Measurements from ENCODE around the gene TNRC6C.

Gene TNRC6C

DNA sequence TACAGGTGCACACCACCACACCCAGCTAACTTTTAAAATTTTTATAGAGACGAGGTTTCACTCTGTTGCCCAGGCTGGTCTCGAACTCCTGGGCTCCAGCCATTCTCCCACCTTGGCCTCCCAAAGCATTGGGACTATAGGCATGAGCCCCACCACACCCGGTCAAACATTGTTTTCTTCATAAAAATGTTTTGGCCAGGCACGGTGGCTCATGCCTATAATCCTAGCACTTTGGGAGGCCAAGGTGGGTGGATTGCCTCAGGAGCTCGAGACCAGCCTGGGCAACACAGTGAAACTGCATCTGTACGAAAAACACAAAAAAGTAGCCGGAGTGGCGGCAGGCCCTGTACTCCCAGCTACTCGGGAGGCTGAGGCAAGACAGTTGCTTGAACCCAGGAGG lies 157.9 kb downstream of the TNRC6C start:
- DNase-seq = no peak

DNA sequence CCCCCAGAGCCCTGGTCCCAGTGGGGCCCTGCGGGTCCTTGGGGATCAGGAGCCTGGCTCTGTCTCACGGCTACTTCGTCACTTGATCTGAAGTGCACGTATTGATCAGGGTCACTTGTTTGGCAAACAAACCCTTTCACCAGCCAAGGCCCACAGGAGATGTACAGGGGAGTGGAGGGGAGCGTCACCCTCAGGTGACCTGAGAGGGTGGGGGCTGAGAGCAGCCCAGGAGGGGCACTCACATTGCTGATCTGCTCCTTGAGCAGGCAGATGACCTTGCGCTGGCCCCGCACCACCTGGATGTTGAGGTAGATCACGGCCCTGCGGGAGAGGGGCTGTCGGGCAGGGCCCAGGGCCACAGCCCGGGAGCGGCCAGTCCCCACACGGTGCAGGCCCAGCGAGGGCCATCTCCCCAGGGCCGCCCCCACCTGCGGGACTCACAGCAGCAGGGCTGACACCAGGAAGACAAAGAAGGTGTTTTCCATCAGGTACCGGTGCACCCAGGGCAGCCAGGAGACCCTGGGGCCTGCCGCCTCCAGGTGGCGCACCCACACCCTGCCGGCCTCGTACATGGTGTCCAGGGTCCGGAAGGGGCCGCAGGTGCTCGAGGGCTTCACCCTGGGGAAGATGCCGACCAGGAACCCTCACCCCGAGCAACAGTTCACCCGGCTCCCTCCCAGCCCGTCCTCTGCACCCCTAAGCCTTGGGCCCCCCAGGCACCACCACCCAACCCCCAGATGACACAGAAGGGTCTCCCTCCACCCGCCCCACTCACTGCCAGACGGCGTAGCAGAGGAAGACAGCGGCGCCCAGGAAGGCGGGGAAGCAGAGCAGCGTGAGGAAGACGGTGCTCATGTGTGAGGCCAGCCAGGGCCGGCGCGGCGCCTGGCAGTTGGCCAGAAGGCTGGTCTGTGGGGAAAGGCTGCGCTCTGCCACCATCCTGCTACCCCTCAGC lies 158.8 kb downstream of the TNRC6C start:
- DNase-seq = no peak

DNA sequence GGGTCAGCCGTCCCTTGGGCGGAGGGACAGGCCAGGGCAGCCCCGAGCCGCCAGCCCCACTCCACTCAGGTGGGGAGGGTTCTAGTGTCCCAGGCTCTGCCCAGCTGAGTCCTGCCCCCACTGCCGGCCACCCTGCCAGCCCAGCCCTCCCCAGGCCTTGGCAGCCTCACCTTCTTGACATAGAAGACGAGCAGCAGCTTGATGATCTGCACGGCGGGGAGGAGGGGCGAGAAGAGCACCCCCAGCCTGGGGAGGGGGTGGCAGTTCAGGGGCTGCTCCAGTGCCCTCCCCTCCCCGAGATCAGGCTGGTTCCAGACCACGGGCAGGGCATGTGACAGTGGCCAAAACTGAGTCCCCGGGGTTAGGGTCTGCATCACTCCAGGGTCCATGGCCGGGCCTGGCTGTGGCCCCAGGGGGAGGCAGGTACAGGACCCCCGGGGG lies 160.3 kb downstream of the TNRC6C start:
- no peak for DNase-seq

DNA sequence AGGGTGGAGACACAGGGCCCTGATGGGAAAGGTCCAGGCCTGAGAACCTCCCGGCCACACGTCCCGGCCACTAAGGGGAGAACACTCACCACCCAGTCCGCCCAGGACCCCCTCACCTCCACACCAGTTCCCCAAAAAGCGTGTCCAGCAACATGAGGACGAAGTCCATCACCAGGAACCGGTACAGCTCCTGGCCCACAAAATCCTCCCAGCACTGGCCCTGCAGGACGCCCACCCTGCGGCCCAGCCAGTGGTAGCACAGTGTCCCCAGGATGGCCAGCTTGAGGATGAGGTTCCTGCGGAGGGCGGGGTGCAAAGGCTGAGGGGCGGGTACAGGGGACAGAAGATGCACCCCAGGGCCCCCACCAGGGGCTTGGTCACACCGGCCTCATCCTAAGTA lies 162.0 kb downstream of the TNRC6C start:
- no peak for DNase-seq

DNA sequence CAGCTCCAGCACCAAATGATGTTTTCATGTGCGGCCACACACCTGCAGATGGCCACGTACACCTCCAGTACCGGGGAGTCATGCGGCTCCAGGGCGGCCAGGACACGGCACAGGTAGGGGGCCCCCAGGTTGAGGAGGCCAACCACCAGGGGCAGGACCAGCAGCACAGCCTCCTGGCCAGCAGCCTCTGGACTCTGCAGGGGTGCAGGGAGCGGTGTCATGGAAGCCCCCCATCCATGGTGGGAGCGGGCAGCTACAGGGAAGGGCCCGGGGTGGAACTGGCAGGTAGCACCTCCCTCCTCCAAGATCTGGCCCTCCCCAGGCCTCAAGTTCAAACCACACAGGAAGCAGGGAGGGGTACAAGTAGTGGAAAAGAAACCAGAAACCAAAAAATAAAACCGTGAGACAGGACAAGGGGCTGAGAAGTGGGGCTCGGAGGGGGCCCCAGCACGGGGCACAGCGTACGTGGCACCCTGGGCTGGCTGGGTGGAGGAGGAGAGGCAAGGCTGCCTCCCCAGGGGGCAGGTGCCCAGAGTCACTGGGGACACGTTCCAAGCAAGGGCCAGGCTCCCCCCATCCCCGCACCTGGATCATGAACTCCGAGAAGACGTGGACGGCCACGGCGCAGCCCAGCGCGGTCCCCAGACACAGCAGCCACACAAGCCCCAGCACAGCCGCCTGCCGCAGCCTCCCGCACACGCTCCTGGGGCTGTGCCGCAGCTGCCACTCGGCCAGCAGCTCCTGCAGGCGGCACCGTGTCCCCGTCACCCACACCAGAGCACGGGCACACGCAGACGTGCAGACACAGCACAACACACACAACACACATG lies 162.7 kb downstream of the TNRC6C start:
- no peak for DNase-seq

DNA sequence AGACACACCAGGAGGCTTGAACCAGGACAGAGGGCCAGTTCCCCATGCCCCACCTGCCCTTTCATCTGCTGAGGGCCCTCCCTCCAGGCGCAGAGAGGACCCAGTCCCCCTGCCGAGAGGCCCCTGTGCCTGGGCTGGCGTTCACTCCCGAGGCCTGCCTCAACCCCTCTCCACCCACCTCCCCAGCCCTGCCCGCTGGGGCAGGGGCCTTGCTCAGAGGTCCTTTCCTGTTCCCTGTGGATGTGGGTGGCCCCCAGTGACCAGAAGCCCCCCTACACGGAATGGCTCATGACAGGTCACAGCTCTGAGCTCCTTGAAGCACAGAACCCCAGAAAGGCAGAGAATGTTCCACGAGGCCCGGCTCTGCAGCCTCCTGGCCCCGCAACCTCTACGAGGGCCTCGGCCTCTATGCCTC lies 163.3 kb downstream of the TNRC6C start:
- DNase-seq = no peak

DNA sequence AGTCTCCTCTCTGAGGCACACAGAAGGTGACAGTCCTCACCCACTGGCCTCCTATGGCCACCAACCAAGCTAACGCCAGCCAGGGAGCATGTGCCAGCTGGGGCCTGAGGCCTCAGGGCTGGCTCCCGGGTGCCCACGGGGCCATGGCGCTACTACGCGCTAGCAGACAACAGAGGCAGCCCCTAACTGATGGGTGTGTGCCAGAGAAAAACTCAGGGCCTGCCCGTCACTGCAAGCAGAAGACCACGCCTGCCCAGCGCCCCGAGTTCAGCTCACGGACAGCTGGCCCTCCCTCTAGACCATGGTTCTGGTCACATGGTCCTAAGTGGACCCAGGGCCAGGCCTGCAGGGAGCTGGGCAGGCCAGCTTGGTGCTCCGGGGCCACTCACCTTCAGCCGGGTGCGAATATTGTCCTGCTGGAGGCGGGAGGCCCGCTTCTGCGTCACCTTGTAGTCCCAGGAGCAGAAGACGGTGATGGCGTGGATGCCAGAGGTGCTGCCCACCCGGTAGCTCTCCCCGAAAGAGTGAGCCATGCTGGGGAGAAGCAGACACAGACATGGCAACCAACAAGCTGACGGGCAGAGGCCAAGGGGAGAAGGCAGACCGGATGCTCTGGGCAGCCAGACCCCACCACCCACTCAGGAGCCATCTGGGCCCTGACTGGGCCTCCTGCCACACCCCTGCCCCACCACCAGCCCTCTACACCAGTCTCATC lies 163.9 kb downstream of the TNRC6C start:
- no peak for DNase-seq

DNA sequence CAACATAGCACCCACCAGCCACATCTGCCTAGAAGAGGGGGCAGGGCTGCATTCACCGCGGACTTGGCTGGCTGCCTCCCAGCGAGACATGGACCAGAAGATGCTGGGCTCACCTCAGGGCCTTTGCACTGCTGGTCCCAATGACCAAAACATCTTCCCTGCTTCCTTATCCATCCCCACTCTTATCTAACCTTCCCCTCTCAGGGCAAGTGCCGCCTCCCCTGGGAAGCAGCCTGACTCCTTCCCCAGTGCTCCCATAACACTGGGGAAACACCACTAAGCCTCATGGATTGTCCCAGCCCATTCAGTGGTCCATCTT lies 164.4 kb downstream of the TNRC6C start:
- no peak for DNase-seq

DNA sequence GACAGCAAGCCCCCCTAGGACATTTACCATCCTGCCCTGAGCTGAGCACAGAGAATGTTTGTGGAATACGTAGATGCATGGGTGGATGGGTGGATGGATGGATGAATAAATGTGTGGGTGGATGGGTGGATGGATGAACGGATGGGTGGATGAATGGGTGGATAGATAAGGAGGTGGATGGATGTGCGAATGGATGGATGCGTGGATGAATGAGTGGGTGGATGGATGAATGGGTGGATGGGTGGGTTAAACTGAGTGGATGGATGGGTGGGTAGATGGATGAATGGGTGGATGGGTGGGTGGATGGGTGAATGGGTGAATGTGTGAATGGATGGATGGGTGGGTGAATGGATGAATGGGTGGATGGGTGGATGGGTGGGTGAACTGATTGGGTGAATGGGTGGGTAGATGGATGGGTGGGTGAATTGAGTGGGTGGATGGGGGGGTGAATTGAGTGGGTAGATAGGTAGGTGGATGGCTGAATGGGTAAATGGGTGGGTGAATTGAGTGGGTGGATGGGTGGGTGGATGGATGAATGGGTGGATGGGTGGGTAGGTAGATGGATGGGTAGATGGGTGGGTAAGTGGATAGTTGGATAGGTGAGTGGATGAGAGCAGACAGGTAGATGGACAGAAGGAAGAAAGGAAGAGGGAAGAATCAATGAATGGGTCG lies 164.9 kb downstream of the TNRC6C start:
- no peak for DNase-seq

DNA sequence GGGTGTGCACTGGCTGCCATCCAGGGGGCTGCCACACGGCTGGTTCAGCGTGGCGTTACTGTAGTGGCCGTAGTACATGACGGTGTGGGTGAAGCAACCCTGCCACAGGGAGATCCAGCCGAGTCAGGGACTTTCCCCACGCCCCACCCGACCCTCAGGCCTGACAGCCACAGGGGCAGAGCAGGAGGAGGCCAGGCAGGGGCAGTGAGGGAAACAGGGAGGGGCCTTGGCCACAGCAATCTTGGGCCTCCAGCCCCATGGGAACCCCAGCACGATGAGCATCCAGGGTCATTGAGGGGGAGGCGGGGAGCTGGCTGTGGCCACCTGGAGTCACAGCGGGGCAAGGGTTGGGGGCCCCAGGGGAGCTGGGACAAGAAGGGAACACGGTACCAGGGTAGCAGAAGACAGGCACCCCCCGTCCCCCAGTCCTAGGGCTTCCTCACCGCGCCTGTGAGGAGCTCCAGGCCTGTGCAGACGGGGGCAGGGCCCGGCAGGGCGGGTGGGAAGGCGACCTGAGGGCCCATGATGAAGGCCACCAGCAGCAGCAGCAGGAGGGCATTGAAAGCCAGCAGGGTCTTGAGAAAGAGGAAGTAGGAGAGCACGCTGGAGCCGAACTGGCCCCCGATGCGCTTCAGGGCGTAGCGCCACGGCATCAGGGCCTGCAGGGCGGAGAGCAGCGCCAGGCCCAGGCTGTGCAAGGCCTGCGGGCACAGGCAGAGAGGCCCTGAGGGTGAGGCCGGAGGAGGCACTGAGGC lies 165.8 kb downstream of the TNRC6C start:
- DNase-seq = peak; percentile 75

DNA sequence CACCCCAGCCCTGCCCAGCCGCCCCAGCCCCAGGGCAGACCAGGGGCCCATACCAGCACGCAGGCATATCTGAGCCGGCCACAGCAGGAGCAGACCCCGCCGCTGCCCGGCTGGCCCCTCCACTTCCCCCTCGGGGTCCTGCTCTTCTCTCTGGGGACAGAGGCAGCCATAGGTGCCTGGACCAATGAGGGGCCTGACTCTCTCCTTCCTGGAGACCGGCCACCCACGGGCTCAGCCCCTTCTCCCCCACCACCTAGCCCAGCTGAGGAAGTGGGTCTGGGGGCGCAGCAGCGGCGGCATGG lies 166.3 kb downstream of the TNRC6C start:
- DNase-seq = no peak

DNA sequence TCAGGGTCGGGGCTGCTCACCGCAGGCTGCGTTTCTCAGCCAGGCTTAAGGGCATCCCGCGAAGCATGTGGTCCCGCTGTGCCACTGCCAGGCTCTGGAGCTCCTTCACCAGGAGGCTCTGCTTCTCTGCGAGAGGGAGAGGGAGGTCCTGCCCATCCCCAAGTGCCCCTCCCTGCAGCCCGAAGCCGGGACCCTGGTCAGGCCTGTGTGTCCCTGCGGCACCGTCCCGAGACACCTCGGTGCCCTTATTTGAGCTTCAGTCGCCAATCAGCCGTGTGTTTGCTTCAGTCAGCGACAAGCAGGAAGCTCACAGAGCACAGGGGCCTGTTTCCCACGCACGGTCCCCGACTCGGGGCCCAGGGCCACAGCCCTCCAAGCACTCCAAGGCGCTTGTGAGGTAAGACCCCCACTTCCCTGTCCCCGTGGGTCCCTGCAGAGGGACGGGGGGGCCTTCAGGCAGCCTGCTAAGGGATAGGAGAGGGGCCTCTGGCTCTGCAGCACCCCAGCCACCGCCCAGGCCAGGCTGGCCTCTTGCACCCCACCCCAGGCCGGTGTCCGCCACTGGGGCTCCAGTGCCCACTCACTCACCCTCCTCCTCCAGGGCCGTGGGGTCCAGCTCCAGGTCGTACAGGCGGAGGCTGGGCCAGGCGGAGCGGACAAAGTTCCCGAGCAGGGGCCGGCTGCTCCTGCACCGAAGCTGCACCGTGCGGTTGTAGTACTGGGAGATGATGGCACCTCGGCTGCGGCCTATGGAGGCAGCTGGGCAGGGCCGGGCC lies 166.8 kb downstream of the TNRC6C start:
- no peak for DNase-seq

DNA sequence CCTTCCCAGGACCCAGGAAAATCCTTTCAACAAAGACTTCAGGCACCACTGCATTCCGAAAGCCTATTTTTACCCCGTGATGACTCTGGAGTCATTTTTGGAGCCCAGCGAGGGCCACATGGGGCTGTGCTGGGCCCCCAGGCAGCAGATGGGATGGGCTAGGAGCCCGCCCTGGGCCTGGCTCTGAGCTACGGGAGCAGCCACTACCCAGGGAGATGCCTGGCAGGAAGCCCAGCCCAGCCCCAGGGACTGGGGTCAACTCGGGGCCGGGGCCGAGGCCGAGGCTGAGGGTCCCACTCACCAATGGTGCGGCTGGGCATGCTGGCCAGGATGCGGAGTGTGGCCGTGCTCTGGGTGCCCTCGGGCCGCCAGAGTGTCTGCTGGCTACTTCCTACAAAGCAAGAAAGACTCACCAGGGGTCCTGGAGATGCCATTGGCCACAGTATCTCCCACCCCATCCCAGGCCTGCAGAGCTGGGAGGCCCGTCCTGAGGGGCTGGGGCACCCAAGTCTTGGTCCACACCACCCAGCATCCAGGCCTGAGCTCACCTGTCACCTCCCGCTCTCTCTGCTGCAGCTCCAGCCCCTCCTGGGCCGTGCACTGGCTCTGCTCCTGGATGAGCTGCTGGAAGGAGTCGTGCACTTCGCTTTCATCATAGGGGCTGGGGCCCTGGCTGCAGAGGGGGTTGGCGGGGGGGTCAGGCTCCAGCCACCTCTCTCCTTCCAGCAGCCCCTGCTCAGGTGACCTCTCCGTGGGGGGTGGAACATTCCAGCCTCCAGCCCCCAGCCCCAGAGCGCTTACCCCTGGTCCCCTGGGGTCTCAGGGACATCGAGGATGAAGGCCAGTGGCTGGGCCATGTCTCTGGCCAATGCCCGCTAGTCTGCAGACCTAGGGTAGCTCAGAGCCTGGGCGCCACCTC lies 167.7 kb downstream of the TNRC6C start:
- no peak for DNase-seq

DNA sequence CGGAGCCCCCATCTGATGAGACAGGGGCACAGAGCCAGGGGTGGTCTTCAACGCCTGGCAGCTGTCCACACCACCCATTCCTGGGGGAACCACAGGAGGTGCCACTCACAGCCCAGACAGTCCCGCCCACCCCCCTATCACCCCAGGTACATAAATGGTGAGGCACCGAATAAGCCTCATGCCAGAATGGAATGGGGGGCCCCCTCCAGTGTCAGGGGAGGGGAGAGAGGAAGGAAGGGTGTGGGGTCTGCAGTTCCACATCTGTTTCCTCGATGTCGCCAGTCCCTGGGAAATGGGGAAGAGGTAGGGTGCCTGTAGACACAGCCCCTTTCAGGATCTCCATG lies 168.4 kb downstream of the TNRC6C start:
- DNase-seq = no peak

DNA sequence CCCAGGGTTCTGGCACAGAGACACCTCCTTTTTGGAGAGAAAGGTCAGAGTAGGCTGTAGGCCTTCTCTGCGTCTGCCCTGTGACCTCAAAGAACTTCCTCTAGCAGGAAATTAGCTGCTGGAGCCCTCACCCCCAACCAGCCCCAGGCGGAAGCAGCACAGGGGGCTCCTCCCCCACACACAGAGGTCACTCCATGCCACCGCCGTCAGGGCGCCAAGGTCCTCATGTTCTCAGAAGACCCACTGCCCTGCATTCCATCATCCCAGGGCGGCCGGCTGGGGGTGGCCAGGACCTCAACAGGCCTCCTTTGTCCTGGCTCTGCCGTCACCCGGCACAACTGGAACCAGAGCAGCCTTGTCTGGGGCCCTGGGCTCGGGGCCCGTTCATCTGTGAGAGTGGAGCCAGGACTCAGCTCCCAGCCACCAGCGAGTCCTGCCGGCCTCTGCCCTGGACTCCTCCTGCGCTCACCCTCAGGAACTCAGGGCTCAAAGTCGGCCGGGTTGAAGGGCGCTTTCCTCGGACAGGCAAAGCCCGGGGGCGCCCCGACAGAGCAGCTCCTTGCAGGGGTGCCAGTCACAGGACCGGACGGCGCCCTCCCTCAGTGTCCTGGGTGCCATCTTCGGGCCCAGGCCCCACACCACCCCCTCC lies 168.9 kb downstream of the TNRC6C start:
- DNase-seq = peak; percentile 77

DNA sequence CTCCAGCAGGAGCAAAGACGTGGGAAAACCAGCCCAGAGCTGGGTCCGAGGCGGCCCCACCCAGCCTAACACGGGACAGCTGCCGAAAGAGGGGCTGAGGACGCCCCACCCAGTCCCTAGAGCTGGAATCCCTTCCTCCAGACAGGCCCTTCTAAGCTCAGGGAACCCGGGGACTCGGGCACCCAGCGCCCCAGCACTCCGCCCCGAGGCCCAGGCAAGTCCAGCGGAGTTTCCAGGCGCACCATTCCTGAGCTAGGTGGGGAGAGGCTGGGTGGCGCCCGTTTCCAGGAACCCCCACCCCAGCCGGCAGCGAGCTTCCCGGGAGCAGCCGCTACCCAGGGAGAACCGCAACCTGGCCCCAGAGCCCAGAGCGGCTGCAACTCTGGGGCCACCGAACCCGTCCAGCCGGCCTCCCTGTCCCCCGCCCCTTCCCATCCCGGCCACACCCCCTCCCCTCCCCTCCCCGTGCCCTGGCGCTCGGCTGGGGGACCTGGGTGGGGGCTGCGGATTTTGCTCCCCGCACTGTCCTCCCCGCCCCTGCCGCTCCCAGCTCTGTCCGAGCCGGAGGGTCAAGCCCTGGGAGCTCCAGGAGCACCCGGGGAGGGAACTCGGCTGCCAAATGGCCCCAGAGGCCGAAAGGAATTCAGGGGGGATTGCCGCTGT lies 169.5 kb downstream of the TNRC6C start:
- DNase-seq = no peak

DNA sequence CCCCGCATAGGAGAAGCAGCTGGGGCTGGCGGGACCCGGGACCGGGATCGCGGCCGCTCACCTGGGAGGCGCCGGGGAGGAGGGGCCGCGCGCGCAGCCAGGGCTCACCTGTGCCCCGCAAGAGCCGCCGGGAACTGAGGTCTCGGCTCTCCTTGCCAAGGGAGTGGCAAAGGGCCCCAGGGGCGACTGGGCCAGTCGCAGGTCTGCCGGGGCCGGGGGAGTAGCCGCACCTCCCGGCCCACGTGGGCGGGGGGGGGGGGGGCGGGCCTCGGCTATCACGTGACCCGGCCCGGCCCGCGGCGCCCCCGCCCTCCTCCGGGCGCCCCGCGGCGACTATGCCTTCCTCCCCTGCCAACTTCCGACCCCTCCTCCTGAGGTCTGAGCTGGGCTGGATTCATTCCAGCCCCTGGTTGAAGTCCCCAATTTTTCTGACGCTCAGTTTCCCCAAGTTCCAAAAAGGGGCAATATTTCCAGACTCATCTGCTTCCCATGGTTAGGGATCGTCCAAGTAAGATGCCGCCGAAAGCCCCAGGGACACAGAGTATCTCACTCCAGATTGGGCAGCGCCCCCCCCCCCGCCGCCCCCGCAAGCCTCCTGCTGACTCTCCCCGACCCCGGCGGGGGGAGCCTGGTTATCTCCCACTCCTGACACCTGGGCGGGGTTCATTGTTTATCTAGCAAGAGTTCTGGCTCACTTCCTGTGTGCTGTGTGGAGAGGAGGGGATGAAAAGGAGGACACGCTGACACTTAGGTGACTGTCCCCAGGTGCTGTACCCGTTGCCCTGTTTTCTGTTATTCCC lies 170.2 kb downstream of the TNRC6C start, which contains the start of gene TMC6:
Gene TMC6, minus strand, starts transcription at position 205 of the 800 bp plus-strand sequence. CDS start 1,923 bp downstream, outside the sequence.
- DNase-seq = peak; percentile 82

Measured in GDM1 (cell line).